ENCODE results near the gene DOCK11. TPM values are rescaled to one million over a fixed set of nuclear protein-coding genes. Genes with fewer than 3 reads are reported as not detected.

The DOCK11 gene
- polyA plus RNA-seq, 1 of the 3 experiments (the other 2 are of a cell fraction) = 34.8 TPM

GRCh38 chrX:118677318-118677717 is 181.7 kb downstream of the DOCK11 start:
- TF ChIP-seq JUND (IDR thresholded peaks at IDR 0.05) (no peak), CTCF (IDR thresholded peaks at IDR 0.05) (no peak), MXI1 (IDR thresholded peaks at IDR 0.05; ENCODE audit: low read depth, low read length) (no peak), REST (IDR thresholded peaks at IDR 0.05; ENCODE audit: low read depth, low read length) (no peak), NFIC (IDR thresholded peaks at IDR 0.05; ENCODE audit: borderline replicate concordance) (no peak), USF1 (IDR thresholded peaks at IDR 0.05; ENCODE audit: borderline replicate concordance, low read depth) (no peak), IRF3 (IDR thresholded peaks at IDR 0.05; ENCODE audit: low read depth, low read length) (no peak), POLR2AphosphoS5 (IDR thresholded peaks at IDR 0.05; ENCODE audit: low read depth, low read length) (no peak)
- no peaks in the 10 kb centered on the region for H4K20me1 ChIP-seq (ENCODE audit: insufficient read depth)
- no peaks in the 10 kb centered on the region for H3K79me2 ChIP-seq (ENCODE audit: insufficient read depth)
- no peaks in the 10 kb centered on the region for H3K4me1 ChIP-seq (ENCODE audit: control insufficient read depth in 1 of 2, insufficient read depth in 2 of 2, low read depth in 1 of 2, low read length in 1 of 2)
- no peak for DNase-seq
- H2AFZ ChIP-seq (ENCODE audit: low read depth) = no peak overlapping the region
- H3K9me3 ChIP-seq = no peaks in the 10 kb centered on the region
- WGBS (ENCODE audit: low lambda C conversion rate) = 40% methylated on average over 2 of the region's 2 CpGs
- H3K4me2 ChIP-seq = no peak overlapping the region
- ChIA-PET CTCF (interaction anchor here (1.2 kb wide), 1 partner anchor 12 kb away, joined by 6 read pairs; no protein-coding TSS in a partner anchor), POLR2A (no interaction called here)
- no peak overlapping the region for H3K4me3 ChIP-seq (ENCODE audit: low read depth in 2 of 2, low read length in 1 of 2)
- no peaks in the 10 kb centered on the region for H3F3A ChIP-seq (replicated peaks; ENCODE audit: insufficient read depth)
- H3K27me3 ChIP-seq (ENCODE audit: insufficient read depth) = no peaks in the 10 kb centered on the region
- H3K9ac ChIP-seq = no peak overlapping the region
- H3K36me3 ChIP-seq (replicated peaks in 1 of 2; ENCODE audit: control insufficient read depth in 1 of 2, insufficient read depth in 2 of 2, low read length in 1 of 2) = peaks cover 15 to 40% of the 10 kb centered on the region in 2 experiments
- H3K9me2 ChIP-seq = no peaks in the 10 kb centered on the region
- H3K27ac ChIP-seq (ENCODE audit: low read depth in 2 of 2, low read length in 1 of 2) = no peak overlapping the region

GRCh38 chrX:118679290-118679689 is 183.7 kb downstream of the DOCK11 start:
- POLR2A ChIA-PET = no interaction called here
- Histone ChIP-seq H4K20me1 (ENCODE audit: insufficient read depth) (no peaks in the 10 kb centered on the region), H3K79me2 (ENCODE audit: insufficient read depth) (no peaks in the 10 kb centered on the region), H3F3A (replicated peaks; ENCODE audit: insufficient read depth) (no peaks in the 10 kb centered on the region), H3K4me1 (ENCODE audit: control insufficient read depth in 1 of 2, insufficient read depth in 2 of 2, low read depth in 1 of 2, low read length in 1 of 2) (no peaks in the 10 kb centered on the region), H3K36me3 (replicated peaks in 1 of 2; ENCODE audit: control insufficient read depth in 1 of 2, insufficient read depth in 2 of 2, low read length in 1 of 2) (peaks cover 15 to 51% of the 10 kb centered on the region in 2 experiments), H3K4me2 (no peak overlapping the region), H3K9ac (no peak overlapping the region), H3K27me3 (ENCODE audit: insufficient read depth) (no peaks in the 10 kb centered on the region), H3K4me3 (ENCODE audit: low read depth in 2 of 2, low read length in 1 of 2) (no peak overlapping the region), H3K9me2 (no peaks in the 10 kb centered on the region), H3K27ac (ENCODE audit: low read depth in 2 of 2, low read length in 1 of 2) (no peak overlapping the region), H2AFZ (ENCODE audit: low read depth) (no peak overlapping the region), H3K9me3 (no peaks in the 10 kb centered on the region)
- CTCF ChIA-PET = no interaction called here
- 6% methylated on average over 1 of the region's 1 CpG for WGBS (ENCODE audit: low lambda C conversion rate)
- no peak for DNase-seq
- TF ChIP-seq SMC3 (IDR thresholded peaks at IDR 0.05; ENCODE audit: low read depth, low read length) (no peak), YY1 (IDR thresholded peaks at IDR 0.05; ENCODE audit: low read depth) (no peak)
